Activated CD8-positive, alpha-beta memory T cell treated with anti-CD3 and anti-CD28 coated beads, Interleukin-2, amount 50 U/mL, for 24 hours (primary cell): Measurements from ENCODE around the gene RMND5B.
"Not testable (repeated sequence)": the region's sequence is repeated elsewhere in the genome, so short reads cannot be mapped to it uniquely, and the experiment has no call there.

Experiments used
- DNase-seq: peaks from one replicate; pipeline ENCODE4 v3.0.0-alpha.2; 2020; ENCODE audit errors: extremely low read depth

The RMND5B gene

GRCh38 chr5:178170455-178170854, 39.6 kb downstream of the RMND5B start:
- no peak for DNase-seq

- DNase-seq = no peak
Measured at GRCh38 chr5:178174456-178174855, 43.6 kb downstream of the RMND5B start.

DNA sequence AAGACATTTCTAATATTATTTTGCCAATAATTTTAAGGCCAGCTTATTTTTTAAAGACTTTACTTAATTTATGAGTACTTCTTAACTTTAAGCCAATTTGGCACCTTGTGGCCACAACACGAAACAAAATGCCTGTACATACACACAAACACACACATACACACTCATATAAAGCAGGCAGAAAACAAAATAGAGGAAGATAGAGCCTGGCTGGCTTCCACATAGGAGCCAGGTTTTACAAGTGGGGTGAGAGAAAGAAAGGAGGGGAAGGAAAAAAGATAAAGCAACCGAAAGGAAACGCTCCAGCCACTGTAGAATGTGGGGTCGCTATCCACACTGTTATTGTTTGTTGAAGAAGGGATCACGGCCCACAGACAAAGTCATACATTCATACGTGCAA, 46.0 kb downstream of the RMND5B start:
- no peak for DNase-seq

- no peak for DNase-seq
Measured at GRCh38 chr5:178177569-178177968, 46.8 kb downstream of the RMND5B start.

DNA sequence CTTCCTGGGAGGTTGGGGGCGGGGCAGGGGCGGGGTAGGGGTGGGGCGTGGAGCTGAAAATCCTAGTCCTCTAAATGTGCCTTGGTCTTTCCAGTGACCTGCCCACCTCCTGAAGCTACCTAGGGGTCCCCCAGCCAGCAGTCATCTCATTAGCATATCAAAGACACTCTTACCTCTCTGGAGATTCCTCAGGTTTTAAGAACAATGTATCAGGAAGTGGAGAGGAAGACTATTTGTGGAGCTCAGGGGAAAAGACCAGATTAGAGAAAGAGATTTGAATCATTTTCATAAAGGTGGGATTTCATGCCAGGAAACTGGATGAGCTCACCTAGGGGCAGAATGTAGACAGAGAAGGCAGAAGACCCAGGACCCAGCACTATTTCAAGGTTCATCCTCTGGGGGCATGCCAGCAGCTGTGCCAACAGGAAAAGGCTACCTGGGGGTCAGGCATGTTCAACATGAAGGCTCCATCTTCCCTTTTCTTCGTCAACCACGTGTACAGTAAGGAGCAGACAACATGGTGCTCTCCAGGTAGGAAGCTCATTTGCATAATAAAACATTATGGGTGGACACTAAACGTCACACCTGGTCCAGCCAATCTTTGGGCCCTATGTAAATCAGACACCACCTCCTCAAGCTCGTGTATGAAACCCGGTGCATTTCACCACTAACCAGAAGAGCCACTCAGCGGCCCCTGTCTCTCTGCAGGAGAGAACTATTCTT, 49.5 kb downstream of the RMND5B start:
- no peak for DNase-seq

GRCh38 chr5:178182158-178182876, 51.5 kb downstream of the RMND5B start:
- DNase-seq = no peak

GRCh38 chr5:178186427-178186826, 55.6 kb downstream of the RMND5B start:
- DNase-seq = no peak

GRCh38 chr5:178187014-178187413, 56.2 kb downstream of the RMND5B start, which contains the start of gene GMCL2:
GMCL2 (minus strand) TSS chr5:178187371; CDS start chr5:178187299, 72 bp downstream.
- DNase-seq = no peak

- DNase-seq = no peak
Measured at GRCh38 chr5:178189433-178189832, 58.6 kb downstream of the RMND5B start.

GRCh38 chr5:178191661-178192060, 60.8 kb downstream of the RMND5B start:
- DNase-seq = no peak

- DNase-seq = no peak
Measured at GRCh38 chr5:178192244-178192643, 61.4 kb downstream of the RMND5B start.

DNA sequence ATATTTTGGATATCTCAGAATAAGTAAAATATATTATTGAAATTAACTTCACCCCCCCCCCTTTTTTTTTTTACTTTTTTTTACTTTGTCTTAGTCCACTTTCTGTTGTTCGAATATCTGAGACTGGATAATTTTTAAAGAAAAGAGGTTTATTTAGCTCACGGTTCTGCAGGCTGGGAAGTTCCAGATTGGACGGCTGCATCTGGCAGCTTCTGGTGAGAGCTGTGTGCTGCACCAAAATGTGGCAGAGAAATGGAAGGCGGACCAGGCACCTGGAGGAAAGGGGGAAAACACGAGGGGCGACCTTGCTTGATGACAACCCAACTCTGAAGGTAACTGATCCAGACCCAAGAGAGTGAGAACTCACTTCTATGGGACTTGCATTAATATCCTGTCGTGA, 62.0 kb downstream of the RMND5B start:
- no peak for DNase-seq

GRCh38 chr5:178193251-178193809, 62.5 kb downstream of the RMND5B start:
- DNase-seq = no peak

GRCh38 chr5:178194026-178194425, 63.2 kb downstream of the RMND5B start:
- DNase-seq = no peak

GRCh38 chr5:178196281-178196812, 65.5 kb downstream of the RMND5B start:
- DNase-seq = no peak

GRCh38 chr5:178196986-178197385, 66.2 kb downstream of the RMND5B start:
- no peak for DNase-seq

DNA sequence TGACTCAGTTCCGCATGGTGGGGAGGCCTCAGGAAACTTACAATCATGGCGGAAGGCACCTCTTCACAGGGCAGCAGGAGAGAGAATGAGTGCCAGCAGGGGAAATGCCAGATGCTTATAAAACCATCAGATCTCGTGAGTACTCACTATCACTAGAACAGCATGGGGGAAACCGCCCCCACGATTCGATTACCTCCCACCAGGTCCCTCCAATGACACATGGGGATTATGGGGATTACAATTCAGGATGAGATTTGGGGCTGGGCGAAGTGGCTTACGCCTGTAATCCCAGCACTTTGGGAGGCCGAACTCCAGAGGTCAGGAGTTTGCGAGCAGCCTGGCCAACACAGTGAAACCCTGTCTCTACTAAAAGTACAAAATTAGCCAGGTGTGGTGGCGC, 67.3 kb downstream of the RMND5B start:
- DNase-seq = not testable (repeated sequence)

GRCh38 chr5:178198706-178199105, 67.9 kb downstream of the RMND5B start:
- DNase-seq = no peak

GRCh38 chr5:178199581-178200434, 69.0 kb downstream of the RMND5B start:
- no peak for DNase-seq
